Endothelial cell of umbilical vein (primary cell): Measurements from ENCODE around the gene HIPK4.

Source experiments
- CTCF ChIP-seq, 2 donors: IDR thresholded peaks; 1 replicate in 1 of 2; 2 replicates in 1 of 2; pipeline ENCODE4 v1.5.1; 2011; ENCODE audit warnings: low read length in 2 of 2, mild to moderate bottlenecking in 2 of 2, moderate library complexity in 2 of 2, control low read depth in 1 of 2, inconsistent platforms in 1 of 2, low read depth in 1 of 2; ENCODE audit not compliant: insufficient read depth in 1 of 2; ENCODE audit errors: extremely low read depth in 1 of 2
- EZH2 ChIP-seq: IDR thresholded peaks from 2 replicates; pipeline ENCODE4 v1.6.1; 2012; ENCODE audit warnings: borderline replicate concordance, low read depth, mild to moderate bottlenecking, moderate library complexity, low read length, inconsistent platforms; ENCODE audit not compliant: severe bottlenecking

- TF ChIP-seq CTCF (IDR thresholded peaks at IDR 0.05; ENCODE audit: extremely low read depth in 1 of 2, insufficient read depth in 1 of 2, low read depth in 1 of 2, low read length in 2 of 2) (no peak), EZH2 (no peak)
Observed at GRCh38 chr19:40360020-40360707, 29.8 kb downstream of the HIPK4 start.
